DND-41 (cell line): Measurements from ENCODE around the gene BNIPL.

Experiments used
- EZH2 ChIP-seq: IDR thresholded peaks from 3 replicates; pipeline ENCODE4 v1.6.1; 2012; ENCODE audit warnings: borderline replicate concordance, low read depth, mild to moderate bottlenecking, moderate library complexity, low read length, inconsistent platforms; ENCODE audit not compliant: severe bottlenecking
- TF ChIP-seq, protein P1 (sequence below): IDR thresholded peaks from 2 replicates; pipeline ENCODE4 v1.5.1; 2012; ENCODE audit warnings: borderline replicate concordance, low read length, moderate library complexity, mild to moderate bottlenecking; ENCODE audit not compliant: poor library complexity, severe bottlenecking; ENCODE audit errors: extremely low read depth

DNA sequence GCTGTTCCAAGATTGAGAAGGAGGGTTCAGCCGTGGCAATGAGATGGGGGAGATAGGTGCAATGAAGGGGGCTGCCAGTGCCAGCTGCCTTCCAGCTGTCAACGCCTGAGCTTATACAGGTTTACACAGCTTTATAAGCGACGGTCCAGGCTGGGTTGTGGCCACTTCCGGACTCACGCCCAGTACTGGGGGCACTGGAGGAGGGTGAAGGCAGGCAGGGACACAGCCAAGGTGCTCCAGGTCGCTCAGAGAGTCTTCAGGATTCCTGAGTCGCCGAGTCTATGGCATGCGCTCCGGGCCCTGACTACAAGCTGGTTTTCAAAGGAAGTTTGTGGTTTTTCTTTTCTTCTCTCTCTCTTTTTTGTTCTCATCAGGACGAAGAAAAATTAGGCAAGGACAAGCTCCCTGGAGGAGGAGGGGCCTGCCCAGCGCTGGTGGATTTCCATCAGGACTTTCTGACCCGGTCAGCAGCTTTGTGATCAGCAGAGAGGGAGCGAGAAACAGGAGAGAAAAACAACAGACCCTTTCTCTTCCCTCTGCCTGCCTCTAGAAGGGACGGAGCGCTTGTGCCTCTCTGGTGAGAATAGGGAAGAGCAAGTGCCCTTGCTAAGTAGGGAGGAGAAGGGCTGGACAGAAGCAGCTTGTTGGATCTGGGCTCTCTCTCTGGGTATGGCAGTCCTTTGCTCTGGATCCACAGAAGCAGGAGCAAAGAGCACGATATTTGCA is 29.9 kb upstream of the BNIPL start, which contains the start of gene MINDY1:
- TF ChIP-seq, protein P1, sequence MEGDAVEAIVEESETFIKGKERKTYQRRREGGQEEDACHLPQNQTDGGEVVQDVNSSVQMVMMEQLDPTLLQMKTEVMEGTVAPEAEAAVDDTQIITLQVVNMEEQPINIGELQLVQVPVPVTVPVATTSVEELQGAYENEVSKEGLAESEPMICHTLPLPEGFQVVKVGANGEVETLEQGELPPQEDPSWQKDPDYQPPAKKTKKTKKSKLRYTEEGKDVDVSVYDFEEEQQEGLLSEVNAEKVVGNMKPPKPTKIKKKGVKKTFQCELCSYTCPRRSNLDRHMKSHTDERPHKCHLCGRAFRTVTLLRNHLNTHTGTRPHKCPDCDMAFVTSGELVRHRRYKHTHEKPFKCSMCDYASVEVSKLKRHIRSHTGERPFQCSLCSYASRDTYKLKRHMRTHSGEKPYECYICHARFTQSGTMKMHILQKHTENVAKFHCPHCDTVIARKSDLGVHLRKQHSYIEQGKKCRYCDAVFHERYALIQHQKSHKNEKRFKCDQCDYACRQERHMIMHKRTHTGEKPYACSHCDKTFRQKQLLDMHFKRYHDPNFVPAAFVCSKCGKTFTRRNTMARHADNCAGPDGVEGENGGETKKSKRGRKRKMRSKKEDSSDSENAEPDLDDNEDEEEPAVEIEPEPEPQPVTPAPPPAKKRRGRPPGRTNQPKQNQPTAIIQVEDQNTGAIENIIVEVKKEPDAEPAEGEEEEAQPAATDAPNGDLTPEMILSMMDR: peak; percentile 67
- no peak for TF ChIP-seq EZH2
